DOHH2 (cell line): Measurements from ENCODE around the gene PCCB.

Experiments used
- EZH2phosphoT487 ChIP-seq: fragments of 200-600 bp; sonication (generic); IDR thresholded peaks from 2 replicates; pipeline ENCODE4 v1.6.1; 2017; ENCODE audit warnings: borderline replicate concordance, mild to moderate bottlenecking, antibody characterized with exemption, low read length, moderate library complexity, mixed read lengths
- TF ChIP-seq, protein P1 (sequence below): fragments of 200-600 bp; sonication (generic); IDR thresholded peaks from one replicate; pipeline ENCODE4 v1.5.1; 2014; ENCODE audit warnings: antibody characterized with exemption, mild to moderate bottlenecking, low read depth, low read length; ENCODE audit not compliant: poor library complexity, severe bottlenecking

DNA sequence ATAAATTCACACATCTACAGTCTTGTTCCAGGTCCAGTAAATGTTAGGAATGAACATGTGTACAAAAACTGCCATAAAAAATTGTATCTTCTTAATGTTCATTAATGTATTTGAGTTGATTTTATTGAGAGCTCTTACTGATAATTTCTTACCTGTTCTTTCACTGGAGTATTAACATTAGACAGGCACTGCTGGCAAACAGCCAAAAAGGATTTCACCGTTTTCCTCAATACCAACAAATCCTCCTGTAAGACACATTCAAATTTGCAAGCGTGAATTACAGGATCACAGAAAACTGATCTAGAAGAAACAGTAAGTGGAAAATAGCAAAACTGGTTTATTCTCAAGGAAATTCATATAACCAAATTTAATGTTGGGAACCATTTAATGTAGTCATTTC lies 127.4 kb downstream of the PCCB start:
- TF ChIP-seq, protein P1, sequence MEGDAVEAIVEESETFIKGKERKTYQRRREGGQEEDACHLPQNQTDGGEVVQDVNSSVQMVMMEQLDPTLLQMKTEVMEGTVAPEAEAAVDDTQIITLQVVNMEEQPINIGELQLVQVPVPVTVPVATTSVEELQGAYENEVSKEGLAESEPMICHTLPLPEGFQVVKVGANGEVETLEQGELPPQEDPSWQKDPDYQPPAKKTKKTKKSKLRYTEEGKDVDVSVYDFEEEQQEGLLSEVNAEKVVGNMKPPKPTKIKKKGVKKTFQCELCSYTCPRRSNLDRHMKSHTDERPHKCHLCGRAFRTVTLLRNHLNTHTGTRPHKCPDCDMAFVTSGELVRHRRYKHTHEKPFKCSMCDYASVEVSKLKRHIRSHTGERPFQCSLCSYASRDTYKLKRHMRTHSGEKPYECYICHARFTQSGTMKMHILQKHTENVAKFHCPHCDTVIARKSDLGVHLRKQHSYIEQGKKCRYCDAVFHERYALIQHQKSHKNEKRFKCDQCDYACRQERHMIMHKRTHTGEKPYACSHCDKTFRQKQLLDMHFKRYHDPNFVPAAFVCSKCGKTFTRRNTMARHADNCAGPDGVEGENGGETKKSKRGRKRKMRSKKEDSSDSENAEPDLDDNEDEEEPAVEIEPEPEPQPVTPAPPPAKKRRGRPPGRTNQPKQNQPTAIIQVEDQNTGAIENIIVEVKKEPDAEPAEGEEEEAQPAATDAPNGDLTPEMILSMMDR: no peak
- no peak for TF ChIP-seq EZH2phosphoT487
